Mesendoderm (in vitro differentiated cells): Measurements from ENCODE around the gene DHRS3.

ENCODE experiments used
- DNase-seq: peaks from one replicate; pipeline ENCODE4 v3.0.0; 2013
- H2AK5ac ChIP-seq: 2 replicates; pipeline ENCODE4 v1.6.1; 2013; ENCODE audit warnings: low read length, inconsistent platforms
- H2BK120ac ChIP-seq: 2 replicates; pipeline ENCODE4 v1.6.1; 2013; ENCODE audit warnings: low read depth, mild to moderate bottlenecking, low read length, moderate library complexity, mixed read lengths
- H2BK15ac ChIP-seq: replicated peaks from 2 replicates; pipeline ENCODE4 v1.6.1; 2013; ENCODE audit warnings: low read depth, mild to moderate bottlenecking, moderate library complexity
- H2BK5ac ChIP-seq: 2 replicates; pipeline ENCODE4 v1.6.1; 2013; ENCODE audit warnings: low read length, inconsistent platforms
- H3K18ac ChIP-seq: 2 replicates; pipeline ENCODE4 v1.6.1; 2013; ENCODE audit warnings: mild to moderate bottlenecking, low read length, mixed read lengths
- H3K23ac ChIP-seq: one replicate; pipeline ENCODE4 v1.6.1; 2013; ENCODE audit warnings: low read length
- H3K27ac ChIP-seq: 2 replicates; pipeline ENCODE4 v1.5.1; 2013; ENCODE audit warnings: low read depth, mild to moderate bottlenecking, inconsistent platforms, low read length, moderate library complexity
- H3K27me3 ChIP-seq: 2 replicates; pipeline ENCODE4 v1.6.1; 2013; ENCODE audit warnings: low read length, control low read depth, mild to moderate bottlenecking, inconsistent platforms; ENCODE audit not compliant: insufficient read depth, poor library complexity
- H3K36me3 ChIP-seq: 2 replicates; pipeline ENCODE4 v1.6.1; 2013; ENCODE audit warnings: low read length, inconsistent platforms; ENCODE audit not compliant: control insufficient read depth, insufficient read depth
- H3K4ac ChIP-seq: one replicate; pipeline ENCODE4 v1.6.1; 2013; ENCODE audit warnings: low read depth, mild to moderate bottlenecking, low read length, moderate library complexity
- H3K4me1 ChIP-seq: 2 replicates; pipeline ENCODE4 v1.6.1; 2013; ENCODE audit warnings: low read depth, low read length, inconsistent platforms; ENCODE audit not compliant: control insufficient read depth
- H3K4me2 ChIP-seq: 2 replicates; pipeline ENCODE4 v1.6.1; 2013; ENCODE audit warnings: low read length
- H3K4me3 ChIP-seq: 2 replicates; pipeline ENCODE4 v1.5.1; 2013; ENCODE audit warnings: mild to moderate bottlenecking, low read length
- H3K56ac ChIP-seq: one replicate; pipeline ENCODE4 v1.6.1; 2013; ENCODE audit warnings: low read length
- H3K79me1 ChIP-seq: 2 replicates; pipeline ENCODE4 v1.6.1; 2013; ENCODE audit warnings: low read length, inconsistent platforms
- H3K79me2 ChIP-seq: 2 replicates; pipeline ENCODE4 v1.6.1; 2013; ENCODE audit warnings: mild to moderate bottlenecking, low read length; ENCODE audit not compliant: control insufficient read depth, insufficient read depth
- H3K9ac ChIP-seq: 2 replicates; pipeline ENCODE4 v1.6.1; 2013; ENCODE audit warnings: low read length, inconsistent platforms
- H4K5ac ChIP-seq: one replicate; pipeline ENCODE4 v1.6.1; 2013; ENCODE audit warnings: low read length
- H4K8ac ChIP-seq: one replicate; pipeline ENCODE4 v1.6.1; 2013; ENCODE audit warnings: low read depth, mild to moderate bottlenecking, control low read depth, low read length, moderate library complexity
- WGBS: extraction: QIAGEN DNeasy Blood & Tissue Kit; methylation state at CpG from one replicate; pipeline ENCODE4 v1.1.7; 2013; ENCODE audit warnings: low lambda C conversion rate, missing lambda C conversion rate; ENCODE audit not compliant: insufficient coverage; ENCODE audit errors: extremely low coverage; 5-methylcytosine and 5-hydroxymethylcytosine counted together

The DHRS3 gene

DNA sequence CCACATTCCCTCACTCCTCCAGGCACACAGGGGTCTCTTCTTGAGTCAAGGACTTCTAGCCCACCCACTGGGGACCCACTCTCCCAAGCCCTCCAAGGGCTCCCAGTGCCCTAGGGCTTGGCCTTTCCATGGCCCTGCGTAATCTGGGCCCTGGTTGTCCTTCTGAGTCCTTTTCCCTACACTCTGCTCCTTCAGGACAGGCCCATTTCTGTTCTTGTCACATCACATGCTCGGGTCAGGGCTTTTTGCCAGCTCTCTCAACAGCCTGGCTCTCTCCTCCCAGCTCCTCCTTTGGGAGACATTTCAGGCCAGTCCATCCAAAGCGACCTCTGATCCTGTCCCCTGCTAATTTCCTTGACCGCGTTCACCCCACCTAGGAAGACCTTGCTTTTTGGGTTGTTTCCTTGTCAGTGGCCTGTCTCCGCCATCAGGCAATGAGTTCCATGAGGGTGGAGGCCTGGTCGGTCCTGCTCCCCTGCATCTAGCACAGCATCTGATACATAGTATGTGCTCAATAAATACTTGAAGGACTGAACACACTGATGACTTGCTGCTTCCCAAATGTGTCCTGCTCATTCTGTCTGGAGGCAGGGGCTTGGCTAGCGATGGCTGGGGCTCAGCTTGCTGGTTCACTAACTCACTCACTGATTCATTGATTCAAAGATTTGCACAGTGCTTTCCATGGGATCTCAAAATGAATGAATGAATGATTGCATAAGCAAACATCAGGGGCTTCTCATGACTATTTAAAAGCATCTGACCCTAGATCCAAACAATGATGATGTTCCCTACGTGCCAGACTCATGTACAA, 44.8 kb downstream of the DHRS3 start:
- H2BK5ac ChIP-seq: no peak overlapping the region
- no peak overlapping the region for H4K8ac ChIP-seq
- no peak overlapping the region for H2BK120ac ChIP-seq
- no peak overlapping the region for H2BK15ac ChIP-seq
- no peaks in the 10 kb centered on the region for H3K79me2 ChIP-seq
- no peaks in the 10 kb centered on the region for H3K36me3 ChIP-seq
- no peak overlapping the region for H3K4me3 ChIP-seq
- no peak for DNase-seq
- no peaks in the 10 kb centered on the region for H3K4me1 ChIP-seq
- no peak overlapping the region for H3K23ac ChIP-seq
- no peak overlapping the region for H3K18ac ChIP-seq
- no peaks in the 10 kb centered on the region for H3K27me3 ChIP-seq
- no peak overlapping the region for H3K4me2 ChIP-seq
- H3K79me1 ChIP-seq: no peaks in the 10 kb centered on the region
- H2AK5ac ChIP-seq: no peak overlapping the region
- no peak overlapping the region for H3K9ac ChIP-seq
- H3K56ac ChIP-seq: no peak overlapping the region
- no peak overlapping the region for H4K5ac ChIP-seq
- no peak overlapping the region for H3K27ac ChIP-seq
- H3K4ac ChIP-seq: no peak overlapping the region
- WGBS: no CpG with 5 or more reads among the region's 9 CpGs

DNA sequence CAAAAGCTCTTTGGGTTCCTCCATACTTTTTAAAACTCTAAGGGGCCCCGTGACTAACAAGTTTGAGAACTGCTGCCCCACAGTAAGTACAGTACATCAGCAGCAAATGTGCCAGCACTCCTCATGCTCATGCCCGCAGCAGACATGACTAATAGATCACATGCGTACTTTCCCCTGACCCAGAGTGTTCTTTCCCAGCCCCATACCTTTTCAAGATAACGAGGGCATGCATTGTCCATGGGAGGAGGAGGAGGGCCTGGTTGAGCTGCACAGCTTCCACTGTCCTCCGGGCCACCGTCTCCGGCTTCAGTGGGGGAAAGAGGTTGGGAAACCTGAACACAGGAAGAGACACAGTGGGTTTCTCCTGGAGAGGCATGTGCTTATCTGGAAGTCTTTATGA, 45.5 kb downstream of the DHRS3 start:
- no CpG with 5 or more reads among the region's 7 CpGs for WGBS
- H3K79me1 ChIP-seq: no peaks in the 10 kb centered on the region
- H3K23ac ChIP-seq: no peak overlapping the region
- no peak overlapping the region for H3K4ac ChIP-seq
- H3K27me3 ChIP-seq: no peaks in the 10 kb centered on the region
- no peak overlapping the region for H2BK120ac ChIP-seq
- no peak overlapping the region for H2BK5ac ChIP-seq
- no peak overlapping the region for H3K9ac ChIP-seq
- no peak overlapping the region for H3K4me3 ChIP-seq
- H4K5ac ChIP-seq: no peak overlapping the region
- no peaks in the 10 kb centered on the region for H3K4me1 ChIP-seq
- no peaks in the 10 kb centered on the region for H3K79me2 ChIP-seq
- H3K36me3 ChIP-seq: no peaks in the 10 kb centered on the region
- no peak overlapping the region for H2BK15ac ChIP-seq
- no peak overlapping the region for H3K27ac ChIP-seq
- H4K8ac ChIP-seq: no peak overlapping the region
- DNase-seq: peak; percentile 42
- H3K4me2 ChIP-seq: no peak overlapping the region
- H3K18ac ChIP-seq: no peak overlapping the region
- no peak overlapping the region for H2AK5ac ChIP-seq
- no peak overlapping the region for H3K56ac ChIP-seq

DNA sequence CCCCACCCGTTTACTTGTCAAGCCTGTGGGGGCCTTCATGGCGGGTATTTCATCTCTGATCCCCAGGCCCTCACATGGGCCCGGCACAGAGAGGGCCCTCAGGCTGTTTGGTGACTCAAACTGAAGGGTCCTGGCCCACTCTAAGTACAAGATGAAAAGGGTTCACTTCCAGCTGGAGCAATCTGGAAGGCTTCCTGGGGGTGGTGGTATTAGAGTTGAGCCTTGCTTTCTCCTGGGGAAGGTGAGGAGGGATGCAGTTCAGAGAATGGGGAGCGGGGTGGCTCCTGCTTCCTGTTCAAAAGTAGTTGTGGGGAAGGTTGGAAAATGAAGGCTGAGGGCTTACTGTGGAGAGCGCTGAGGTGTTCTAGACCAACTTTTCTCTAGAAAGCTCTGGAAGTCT, 47.7 kb downstream of the DHRS3 start:
- H3K27ac ChIP-seq: no peak overlapping the region
- no peak overlapping the region for H3K23ac ChIP-seq
- H3K4me3 ChIP-seq: no peak overlapping the region
- H3K79me2 ChIP-seq: no peaks in the 10 kb centered on the region
- no peak overlapping the region for H2AK5ac ChIP-seq
- no peak overlapping the region for H2BK5ac ChIP-seq
- DNase-seq: no peak
- no peak overlapping the region for H3K18ac ChIP-seq
- H3K36me3 ChIP-seq: no peaks in the 10 kb centered on the region
- no peak overlapping the region for H4K8ac ChIP-seq
- H3K9ac ChIP-seq: no peak overlapping the region
- H3K79me1 ChIP-seq: no peaks in the 10 kb centered on the region
- H4K5ac ChIP-seq: no peak overlapping the region
- H2BK15ac ChIP-seq: no peak overlapping the region
- WGBS: no CpG with 5 or more reads among the region's 5 CpGs
- no peak overlapping the region for H3K4me2 ChIP-seq
- no peak overlapping the region for H3K56ac ChIP-seq
- no peak overlapping the region for H3K4ac ChIP-seq
- no peaks in the 10 kb centered on the region for H3K4me1 ChIP-seq
- H2BK120ac ChIP-seq: no peak overlapping the region
- H3K27me3 ChIP-seq: no peaks in the 10 kb centered on the region

DNA sequence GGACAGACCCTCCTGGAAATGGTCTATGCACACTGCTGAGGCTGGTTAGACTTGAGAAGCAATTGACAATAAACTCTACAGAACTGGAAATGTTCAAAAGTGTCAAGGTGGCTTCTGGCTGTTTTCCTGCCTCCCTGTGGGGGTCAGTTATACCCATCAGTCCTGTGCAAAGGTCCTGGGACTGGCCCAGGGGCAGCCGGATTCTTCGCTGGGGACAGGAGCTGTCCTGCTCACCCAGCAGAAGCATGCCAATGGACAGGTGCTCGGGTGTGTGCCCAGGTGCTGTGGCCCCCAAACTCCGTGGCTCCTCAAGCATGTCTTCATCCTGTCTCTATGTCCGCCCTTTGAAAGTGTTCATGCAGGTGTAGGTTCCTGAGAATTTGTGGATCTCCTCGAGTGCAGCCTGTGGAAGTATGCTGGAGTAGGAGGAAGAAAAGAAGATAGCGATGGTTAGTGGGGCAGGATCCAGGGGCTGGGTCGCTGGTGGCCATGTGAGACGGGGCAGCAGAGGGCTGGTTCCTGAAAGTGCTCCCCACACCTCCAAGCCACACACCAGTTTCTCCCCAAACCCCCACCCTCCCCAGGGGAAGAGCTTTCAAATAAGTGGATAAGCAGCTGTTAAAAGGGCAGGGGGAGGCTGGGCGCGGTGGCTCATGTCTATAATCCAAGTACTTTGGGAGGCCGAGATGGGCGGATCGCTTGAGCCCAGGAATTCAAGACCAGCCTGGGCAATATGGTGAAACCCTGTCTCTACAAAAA, 49.8 kb downstream of the DHRS3 start:
- H3K27me3 ChIP-seq: no peaks in the 10 kb centered on the region
- no peak overlapping the region for H2BK5ac ChIP-seq
- H4K8ac ChIP-seq: no peak overlapping the region
- no peak overlapping the region for H3K56ac ChIP-seq
- H3K4me3 ChIP-seq: no peak overlapping the region
- no peak overlapping the region for H2BK15ac ChIP-seq
- H2AK5ac ChIP-seq: no peak overlapping the region
- no peaks in the 10 kb centered on the region for H3K36me3 ChIP-seq
- H3K27ac ChIP-seq: no peak overlapping the region
- no peaks in the 10 kb centered on the region for H3K79me2 ChIP-seq
- H3K4ac ChIP-seq: no peak overlapping the region
- H3K9ac ChIP-seq: no peak overlapping the region
- DNase-seq: no peak
- H3K4me1 ChIP-seq: no peaks in the 10 kb centered on the region
- no peak overlapping the region for H3K18ac ChIP-seq
- no peak overlapping the region for H3K4me2 ChIP-seq
- no peak overlapping the region for H2BK120ac ChIP-seq
- H4K5ac ChIP-seq: no peak overlapping the region
- H3K23ac ChIP-seq: no peak overlapping the region
- WGBS: no CpG with 5 or more reads among the region's 14 CpGs
- no peaks in the 10 kb centered on the region for H3K79me1 ChIP-seq

DNA sequence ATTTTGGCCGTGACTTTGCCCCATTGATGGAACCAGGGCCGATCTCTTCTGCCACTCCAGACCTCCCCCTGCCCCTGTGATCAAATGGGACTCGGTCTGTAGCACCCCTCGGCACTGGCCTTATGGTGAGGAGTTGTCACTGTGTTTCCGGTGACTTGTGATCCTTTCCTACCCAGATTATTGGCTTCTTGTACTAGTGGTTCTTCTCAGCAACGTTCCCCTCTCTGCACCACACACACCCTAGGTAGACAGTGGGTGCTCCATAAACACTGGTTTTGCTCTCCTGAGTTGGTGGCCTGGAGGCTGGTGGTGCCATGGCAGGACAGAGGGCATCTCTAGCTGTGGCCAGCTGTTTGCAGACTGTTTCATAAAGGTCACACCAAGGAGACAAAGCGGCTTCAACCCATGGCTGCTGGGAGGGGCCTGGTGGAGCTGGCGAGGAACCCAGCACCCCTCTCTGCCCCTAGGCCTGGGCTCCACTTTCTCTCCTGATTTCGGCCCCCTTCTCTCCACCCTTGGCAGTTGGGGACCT, 50.7 kb downstream of the DHRS3 start:
- no peak overlapping the region for H3K4me3 ChIP-seq
- H3K18ac ChIP-seq: no peak overlapping the region
- no peaks in the 10 kb centered on the region for H3K36me3 ChIP-seq
- H2BK120ac ChIP-seq: no peak overlapping the region
- no peak overlapping the region for H3K23ac ChIP-seq
- WGBS: no CpG with 5 or more reads among the region's 9 CpGs
- H3K9ac ChIP-seq: no peak overlapping the region
- DNase-seq: no peak
- H4K8ac ChIP-seq: no peak overlapping the region
- no peak overlapping the region for H3K4me2 ChIP-seq
- no peak overlapping the region for H2AK5ac ChIP-seq
- no peaks in the 10 kb centered on the region for H3K4me1 ChIP-seq
- no peak overlapping the region for H2BK15ac ChIP-seq
- no peaks in the 10 kb centered on the region for H3K79me1 ChIP-seq
- H4K5ac ChIP-seq: no peak overlapping the region
- no peak overlapping the region for H3K27ac ChIP-seq
- no peak overlapping the region for H2BK5ac ChIP-seq
- H3K79me2 ChIP-seq: no peaks in the 10 kb centered on the region
- no peaks in the 10 kb centered on the region for H3K27me3 ChIP-seq
- H3K56ac ChIP-seq: no peak overlapping the region
- H3K4ac ChIP-seq: no peak overlapping the region
